SK-N-SH (cell line): ENCODE results near the gene CLEC4M. TPM values are rescaled to one million over a fixed set of nuclear protein-coding genes. Genes with fewer than 3 reads are reported as not detected.

ENCODE experiments used
- CTCF ChIA-PET: fragments of 300-600, 350-600 bp; formaldehyde crosslinking; extraction: SDS; loops from one replicate; lab custom pipeline; 2021; lab: Yijun Ruan, JAX
- POLR2A ChIA-PET: fragments of 350-600 bp; sonication (Branson Sonifier 250); formaldehyde crosslinking; extraction: SDS; loops from one replicate; lab custom pipeline; 2020; ENCODE audit warnings: antibody characterized with exemption, inconsistent platforms; lab: Yijun Ruan, JAX
- DNase-seq: peaks from one replicate; pipeline ENCODE4 v3.0.0; 2012
- H2AFZ ChIP-seq: fragments of 200-600 bp; sonication (generic); 2 replicates; pipeline ENCODE4 v1.8.1; 2016; ENCODE audit warnings: antibody characterized with exemption, mild to moderate bottlenecking, low read depth
- H3F3A ChIP-seq: fragments of 200-600 bp; sonication (generic); replicated peaks from 2 replicates; pipeline ENCODE3; 2016; ENCODE audit warnings: antibody characterized with exemption, mild to moderate bottlenecking; ENCODE audit not compliant: insufficient read depth
- H3K27ac ChIP-seq, 2 experiments: fragments of 200-500 bp in 1 of 2; fragments of 200-600 bp in 1 of 2; sonication (Bioruptor generic) in 1 of 2; sonication (generic), shearing (Covaris generic) in 1 of 2; 2 replicates each; pipeline versions ENCODE4 v1.5.1 to v1.6.1; 2014 to 2016; ENCODE audit warnings: low read depth in 2 of 2, inconsistent platforms in 1 of 2, low read length in 1 of 2, mild to moderate bottlenecking in 1 of 2, mixed read lengths in 1 of 2
- H3K27me3 ChIP-seq: fragments of 200-600 bp; sonication (generic), shearing (Covaris generic); 2 replicates; pipeline ENCODE4 v1.6.1; 2016; ENCODE audit warnings: mixed run types; ENCODE audit not compliant: insufficient read depth
- H3K36me3 ChIP-seq, 2 experiments: fragments of 200-500 bp in 1 of 2; fragments of 200-600 bp in 1 of 2; sonication (Bioruptor generic) in 1 of 2; sonication (generic) in 1 of 2; replicated peaks in 1 of 2; 2 replicates each; pipeline versions ENCODE3 to v1.5.1; 2014 to 2016; ENCODE audit warnings: low read length in 1 of 2, mild to moderate bottlenecking in 1 of 2; ENCODE audit not compliant: insufficient read depth in 2 of 2, control insufficient read depth in 1 of 2
- H3K4me1 ChIP-seq, 2 experiments: fragments of 200-500 bp in 1 of 2; fragments of 200-600 bp in 1 of 2; sonication (Bioruptor generic) in 1 of 2; sonication (generic), shearing (Covaris generic) in 1 of 2; 2 replicates each; pipeline versions ENCODE4 v1.5.1 to v1.6.1; 2014 to 2016; ENCODE audit warnings: low read depth in 1 of 2, low read length in 1 of 2, mixed run types in 1 of 2; ENCODE audit not compliant: insufficient read depth in 2 of 2, control insufficient read depth in 1 of 2
- H3K4me2 ChIP-seq: fragments of 200-600 bp; sonication (generic), shearing (Covaris generic); 2 replicates; pipeline ENCODE4 v1.6.1; 2017; ENCODE audit warnings: mixed run types
- H3K4me3 ChIP-seq, 2 experiments: fragments of 200-500 bp in 1 of 2; fragments of 200-600 bp in 1 of 2; sonication (Bioruptor generic) in 1 of 2; sonication (generic), shearing (Covaris generic) in 1 of 2; 2 replicates each; pipeline versions ENCODE4 v1.5.1 to v1.8.1; 2014 to 2016; ENCODE audit warnings: low read depth in 2 of 2, inconsistent platforms in 1 of 2, low read length in 1 of 2, mild to moderate bottlenecking in 1 of 2, mixed read lengths in 1 of 2, moderate library complexity in 1 of 2
- H3K79me2 ChIP-seq: fragments of 200-600 bp; sonication (generic); 2 replicates; pipeline ENCODE4 v1.8.1; 2017; ENCODE audit warnings: mild to moderate bottlenecking; ENCODE audit not compliant: insufficient read depth
- H3K9ac ChIP-seq: fragments of 200-600 bp; sonication (generic); 2 replicates; pipeline ENCODE4 v1.6.1; 2017; ENCODE audit warnings: mixed run types
- H3K9me2 ChIP-seq: fragments of 200-600 bp; sonication (generic); 2 replicates; pipeline ENCODE4 v1.6.1; 2017; ENCODE audit warnings: mixed run types
- H3K9me3 ChIP-seq: fragments of 200-600 bp; sonication (generic); 2 replicates; pipeline ENCODE4 v1.6.1; 2017; ENCODE audit warnings: mixed run types, mild to moderate bottlenecking, moderate library complexity
- H4K20me1 ChIP-seq: fragments of 200-600 bp; sonication (generic); 2 replicates; pipeline ENCODE4 v1.6.1; 2017; ENCODE audit warnings: mild to moderate bottlenecking, mixed run types; ENCODE audit not compliant: insufficient read depth
- GABPA ChIP-seq: IDR thresholded peaks from 2 replicates; pipeline ENCODE4 v1.4.0; 2012; ENCODE audit warnings: low read depth, mild to moderate bottlenecking
- MXI1 ChIP-seq: IDR thresholded peaks from 2 replicates; pipeline ENCODE4 v1.6.1; 2012; ENCODE audit warnings: mild to moderate bottlenecking, low read depth, low read length, improper control_type of control experiment
- RAD21 ChIP-seq: IDR thresholded peaks from 2 replicates; pipeline ENCODE4 v1.6.1; 2012; ENCODE audit warnings: mild to moderate bottlenecking, low read length
- RXRA ChIP-seq: IDR thresholded peaks from 2 replicates; pipeline ENCODE4 v1.4.0; 2012; ENCODE audit warnings: low read depth, mild to moderate bottlenecking, borderline replicate concordance
- SIN3A ChIP-seq: IDR thresholded peaks from 2 replicates; pipeline ENCODE4 v1.6.1; 2012; ENCODE audit warnings: low read depth, mild to moderate bottlenecking, low read length, moderate library complexity, borderline replicate concordance
- TAF1 ChIP-seq: IDR thresholded peaks from 2 replicates; pipeline ENCODE4 v1.6.1; 2012; ENCODE audit warnings: low read depth, mild to moderate bottlenecking, low read length, moderate library complexity, borderline replicate concordance
- TCF12 ChIP-seq: IDR thresholded peaks from 2 replicates; pipeline ENCODE4 v1.4.0; 2012
- TEAD4 ChIP-seq: IDR thresholded peaks from 2 replicates; pipeline ENCODE4 v1.4.0; 2012; ENCODE audit warnings: mild to moderate bottlenecking, borderline replicate concordance; ENCODE audit not compliant: insufficient read depth
- USF2 ChIP-seq: fragments of 150-350 bp; IDR thresholded peaks from 2 replicates; pipeline ENCODE4 v1.6.1; 2017; ENCODE audit warnings: antibody characterized with exemption, low read length, low read depth, borderline replicate concordance
- WGBS: methylation state at CpG from one replicate; pipeline ENCODE4 v1.1.6; 2017; ENCODE audit warnings: low lambda C conversion rate; 5-methylcytosine and 5-hydroxymethylcytosine counted together
- polyA plus RNA-seq, 3 experiments: library from polyadenylated mRNA; depleted of rRNA; stranded (reverse); fragments of >200 nt; gene quantifications; 2 replicates each; pipeline ENCODE4 v1.2.3, GENCODE V29; 2012
- TF ChIP-seq, protein P1 (sequence below): IDR thresholded peaks from 2 replicates; pipeline ENCODE4 v1.4.0; 2012; ENCODE audit warnings: low read depth, borderline replicate concordance
- TF ChIP-seq, protein P2 (sequence below): IDR thresholded peaks from 2 replicates; pipeline ENCODE4 v1.6.1; 2012; ENCODE audit warnings: mild to moderate bottlenecking, low read depth, low read length, moderate library complexity
- TF ChIP-seq, protein P3 (sequence below): IDR thresholded peaks from 2 replicates; pipeline ENCODE4 v1.4.0; 2012; ENCODE audit warnings: low read depth
- TF ChIP-seq, protein P4 (sequence below): fragments of 150-350 bp; IDR thresholded peaks from 2 replicates; pipeline ENCODE4 v1.6.1; 2016; ENCODE audit warnings: mild to moderate bottlenecking, low read depth, low read length

The CLEC4M gene
- polyA plus RNA-seq, 1 of the 3 experiments (the other 2 are of a cell fraction) = not detected

DNA sequence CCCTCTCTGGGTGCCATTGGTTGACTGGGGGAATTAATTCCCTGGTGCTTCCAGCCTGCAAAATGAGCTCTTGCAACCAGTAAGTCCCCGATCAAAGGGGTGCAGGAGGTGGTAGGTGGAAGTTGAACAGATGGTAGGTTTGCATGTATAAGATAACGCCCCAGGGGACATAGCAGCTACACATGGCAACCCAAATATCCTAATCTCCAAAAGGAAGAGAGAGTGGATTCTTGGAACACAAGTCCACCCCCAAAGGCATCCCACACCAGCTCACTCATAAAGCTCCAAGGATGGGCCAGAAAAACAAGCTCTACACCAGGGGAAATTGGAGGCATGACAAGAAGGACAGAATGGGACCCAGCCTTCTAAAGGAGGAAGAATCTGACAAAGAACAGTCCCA, 20.5 kb upstream of the CLEC4M start (continued):
- TF ChIP-seq, protein P1, sequence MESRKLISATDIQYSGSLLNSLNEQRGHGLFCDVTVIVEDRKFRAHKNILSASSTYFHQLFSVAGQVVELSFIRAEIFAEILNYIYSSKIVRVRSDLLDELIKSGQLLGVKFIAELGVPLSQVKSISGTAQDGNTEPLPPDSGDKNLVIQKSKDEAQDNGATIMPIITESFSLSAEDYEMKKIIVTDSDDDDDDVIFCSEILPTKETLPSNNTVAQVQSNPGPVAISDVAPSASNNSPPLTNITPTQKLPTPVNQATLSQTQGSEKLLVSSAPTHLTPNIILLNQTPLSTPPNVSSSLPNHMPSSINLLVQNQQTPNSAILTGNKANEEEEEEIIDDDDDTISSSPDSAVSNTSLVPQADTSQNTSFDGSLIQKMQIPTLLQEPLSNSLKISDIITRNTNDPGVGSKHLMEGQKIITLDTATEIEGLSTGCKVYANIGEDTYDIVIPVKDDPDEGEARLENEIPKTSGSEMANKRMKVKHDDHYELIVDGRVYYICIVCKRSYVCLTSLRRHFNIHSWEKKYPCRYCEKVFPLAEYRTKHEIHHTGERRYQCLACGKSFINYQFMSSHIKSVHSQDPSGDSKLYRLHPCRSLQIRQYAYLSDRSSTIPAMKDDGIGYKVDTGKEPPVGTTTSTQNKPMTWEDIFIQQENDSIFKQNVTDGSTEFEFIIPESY = no peak
- no peak for TF ChIP-seq MXI1
- TF ChIP-seq SIN3A = no peak
- no peak for TF ChIP-seq TEAD4
- TF ChIP-seq, protein P2, sequence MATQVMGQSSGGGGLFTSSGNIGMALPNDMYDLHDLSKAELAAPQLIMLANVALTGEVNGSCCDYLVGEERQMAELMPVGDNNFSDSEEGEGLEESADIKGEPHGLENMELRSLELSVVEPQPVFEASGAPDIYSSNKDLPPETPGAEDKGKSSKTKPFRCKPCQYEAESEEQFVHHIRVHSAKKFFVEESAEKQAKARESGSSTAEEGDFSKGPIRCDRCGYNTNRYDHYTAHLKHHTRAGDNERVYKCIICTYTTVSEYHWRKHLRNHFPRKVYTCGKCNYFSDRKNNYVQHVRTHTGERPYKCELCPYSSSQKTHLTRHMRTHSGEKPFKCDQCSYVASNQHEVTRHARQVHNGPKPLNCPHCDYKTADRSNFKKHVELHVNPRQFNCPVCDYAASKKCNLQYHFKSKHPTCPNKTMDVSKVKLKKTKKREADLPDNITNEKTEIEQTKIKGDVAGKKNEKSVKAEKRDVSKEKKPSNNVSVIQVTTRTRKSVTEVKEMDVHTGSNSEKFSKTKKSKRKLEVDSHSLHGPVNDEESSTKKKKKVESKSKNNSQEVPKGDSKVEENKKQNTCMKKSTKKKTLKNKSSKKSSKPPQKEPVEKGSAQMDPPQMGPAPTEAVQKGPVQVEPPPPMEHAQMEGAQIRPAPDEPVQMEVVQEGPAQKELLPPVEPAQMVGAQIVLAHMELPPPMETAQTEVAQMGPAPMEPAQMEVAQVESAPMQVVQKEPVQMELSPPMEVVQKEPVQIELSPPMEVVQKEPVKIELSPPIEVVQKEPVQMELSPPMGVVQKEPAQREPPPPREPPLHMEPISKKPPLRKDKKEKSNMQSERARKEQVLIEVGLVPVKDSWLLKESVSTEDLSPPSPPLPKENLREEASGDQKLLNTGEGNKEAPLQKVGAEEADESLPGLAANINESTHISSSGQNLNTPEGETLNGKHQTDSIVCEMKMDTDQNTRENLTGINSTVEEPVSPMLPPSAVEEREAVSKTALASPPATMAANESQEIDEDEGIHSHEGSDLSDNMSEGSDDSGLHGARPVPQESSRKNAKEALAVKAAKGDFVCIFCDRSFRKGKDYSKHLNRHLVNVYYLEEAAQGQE = no peak
- TF ChIP-seq, all 33 proteins: peak for 0

DNA sequence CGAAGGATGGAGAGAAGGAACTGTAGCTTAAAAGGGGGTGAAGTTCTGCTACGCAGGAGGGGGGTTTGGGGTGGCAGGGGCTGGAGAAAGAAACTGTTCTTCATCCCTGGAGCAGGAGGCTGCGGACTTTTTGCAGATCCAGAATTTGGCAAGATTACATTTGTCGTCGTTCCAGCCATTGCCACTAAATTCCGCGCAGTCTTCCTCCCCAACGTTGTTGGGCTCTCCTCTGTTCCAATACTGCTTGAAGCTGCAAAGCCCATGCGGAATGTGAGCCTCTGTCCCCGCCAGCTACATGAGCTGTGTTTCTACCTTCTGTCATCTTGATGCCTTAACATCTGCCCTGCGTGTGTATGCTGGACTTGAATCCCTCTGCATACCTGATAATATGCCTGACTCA, 20.1 kb upstream of the CLEC4M start:
- H3K79me2 ChIP-seq = no peaks in the 10 kb centered on the region
- H3K9ac ChIP-seq = no peak overlapping the region
- no peaks in the 10 kb centered on the region for H3K36me3 ChIP-seq
- no peaks in the 10 kb centered on the region for H3K9me3 ChIP-seq
- H4K20me1 ChIP-seq = no peaks in the 10 kb centered on the region
- POLR2A ChIA-PET = no interaction called here
- no peak overlapping the region for H3K4me3 ChIP-seq
- H3K4me1 ChIP-seq = no peaks in the 10 kb centered on the region
- no peak overlapping the region for H3K27ac ChIP-seq
- no peak for DNase-seq
- no peaks in the 10 kb centered on the region for H3K9me2 ChIP-seq
- TF ChIP-seq, protein P1 = no peak
- TF ChIP-seq RXRA = no peak
- no peak for TF ChIP-seq GABPA
- TF ChIP-seq TCF12 = no peak
- TF ChIP-seq USF2 = no peak
- no peak for TF ChIP-seq TAF1
- TF ChIP-seq, protein P3, sequence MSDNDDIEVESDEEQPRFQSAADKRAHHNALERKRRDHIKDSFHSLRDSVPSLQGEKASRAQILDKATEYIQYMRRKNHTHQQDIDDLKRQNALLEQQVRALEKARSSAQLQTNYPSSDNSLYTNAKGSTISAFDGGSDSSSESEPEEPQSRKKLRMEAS = no peak
- no peak for TF ChIP-seq RAD21
- TF ChIP-seq, protein P4, sequence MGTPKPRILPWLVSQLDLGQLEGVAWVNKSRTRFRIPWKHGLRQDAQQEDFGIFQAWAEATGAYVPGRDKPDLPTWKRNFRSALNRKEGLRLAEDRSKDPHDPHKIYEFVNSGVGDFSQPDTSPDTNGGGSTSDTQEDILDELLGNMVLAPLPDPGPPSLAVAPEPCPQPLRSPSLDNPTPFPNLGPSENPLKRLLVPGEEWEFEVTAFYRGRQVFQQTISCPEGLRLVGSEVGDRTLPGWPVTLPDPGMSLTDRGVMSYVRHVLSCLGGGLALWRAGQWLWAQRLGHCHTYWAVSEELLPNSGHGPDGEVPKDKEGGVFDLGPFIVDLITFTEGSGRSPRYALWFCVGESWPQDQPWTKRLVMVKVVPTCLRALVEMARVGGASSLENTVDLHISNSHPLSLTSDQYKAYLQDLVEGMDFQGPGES = no peak
- 8% methylated on average over 8 of the region's 11 CpGs for WGBS
- H2AFZ ChIP-seq = no peak overlapping the region
- peaks cover 50% of the 10 kb centered on the region for H3K27me3 ChIP-seq
- no peaks in the 10 kb centered on the region for H3F3A ChIP-seq
- CTCF ChIA-PET = interaction anchor here (1.1 kb wide), 1 partner anchor 8 kb away, joined by 3 read pairs; no protein-coding TSS in a partner anchor
- no peak overlapping the region for H3K4me2 ChIP-seq
